Ectodermal cell (in vitro differentiated cells): ENCODE data around the gene PRKG1.
"Not testable (repeated sequence)": the region's sequence is repeated elsewhere in the genome, so short reads cannot be mapped to it uniquely, and the experiment has no call there.

ENCODE experiments used
- H3K27ac ChIP-seq: 2 replicates; pipeline ENCODE4 v1.7.0; 2013; ENCODE audit warnings: mild to moderate bottlenecking, low read depth, low read length; ENCODE audit not compliant: insufficient read depth, poor library complexity, severe bottlenecking
- H3K27me3 ChIP-seq: 2 replicates; pipeline ENCODE4 v1.7.0; 2013; ENCODE audit warnings: mild to moderate bottlenecking, low read length; ENCODE audit not compliant: insufficient read depth, control insufficient read depth, poor library complexity, severe bottlenecking
- H3K36me3 ChIP-seq: one replicate; pipeline ENCODE4 v1.7.0; 2013; ENCODE audit warnings: low read length; ENCODE audit not compliant: control insufficient read depth, insufficient read depth
- H3K4me1 ChIP-seq: one replicate; pipeline ENCODE4 v1.7.0; 2013; ENCODE audit warnings: low read length; ENCODE audit not compliant: control insufficient read depth, insufficient read depth
- H3K4me3 ChIP-seq: 2 replicates; pipeline ENCODE4 v1.7.0; 2013; ENCODE audit warnings: low read depth, low read length, control low read depth; ENCODE audit not compliant: insufficient read depth
- H3K9me3 ChIP-seq: 2 replicates; pipeline ENCODE4 v1.7.0; 2013; ENCODE audit warnings: mild to moderate bottlenecking, low read length, moderate library complexity; ENCODE audit not compliant: control insufficient read depth
- WGBS, 2 experiments: methylation state at CpG; one replicate each; pipeline ENCODE4 v1.1.7; 2013; ENCODE audit warnings: missing lambda C conversion rate in 2 of 2; 5-methylcytosine and 5-hydroxymethylcytosine counted together

The PRKG1 gene

GRCh38 chr10:52247929-52248328 lies 1173.6 kb downstream of the PRKG1 start:
- H3K4me3 ChIP-seq, H3K4me1 ChIP-seq, H3K36me3 ChIP-seq, H3K27me3 ChIP-seq, H3K9me3 ChIP-seq, H3K27ac ChIP-seq: not testable (repeated sequence)
- WGBS, 2 experiments: 91 to 95% methylated on average over 6 to 7 of the region's 7 CpGs

- no peaks in the 10 kb centered on the region for H3K4me1 ChIP-seq
- no peak overlapping the region for H3K4me3 ChIP-seq
- no peaks in the 10 kb centered on the region for H3K27me3 ChIP-seq
- no peaks in the 10 kb centered on the region for H3K36me3 ChIP-seq
- no peaks in the 10 kb centered on the region for H3K9me3 ChIP-seq
- H3K27ac ChIP-seq: no peak overlapping the region
- WGBS, 2 experiments: 96 to 98% methylated on average over 2 of the region's 4 CpGs
Measured at GRCh38 chr10:52248697-52249306, 1174.5 kb downstream of the PRKG1 start.

- H3K4me3 ChIP-seq: no peak overlapping the region
- H3K9me3 ChIP-seq: no peaks in the 10 kb centered on the region
- no peaks in the 10 kb centered on the region for H3K27me3 ChIP-seq
- H3K4me1 ChIP-seq: no peaks in the 10 kb centered on the region
- WGBS, 2 experiments: 92 to 95% methylated on average over 6 of the region's 6 CpGs
- no peaks in the 10 kb centered on the region for H3K36me3 ChIP-seq
- H3K27ac ChIP-seq: no peak overlapping the region
Measured at GRCh38 chr10:52249850-52250395, 1175.6 kb downstream of the PRKG1 start.

- Histone ChIP-seq H3K4me3 (no peak overlapping the region), H3K36me3 (no peaks in the 10 kb centered on the region), H3K9me3 (no peaks in the 10 kb centered on the region), H3K27ac (no peak overlapping the region), H3K4me1 (no peaks in the 10 kb centered on the region), H3K27me3 (no peaks in the 10 kb centered on the region)
- WGBS, 2 experiments: 96 to 100% methylated on average over 2 to 3 of the region's 3 CpGs
Measured at GRCh38 chr10:52250510-52250909, 1176.2 kb downstream of the PRKG1 start.

GRCh38 chr10:52252307-52252706 lies 1178.0 kb downstream of the PRKG1 start:
- Histone ChIP-seq H3K4me1 (no peaks in the 10 kb centered on the region), H3K27me3 (no peaks in the 10 kb centered on the region), H3K27ac (no peak overlapping the region), H3K36me3 (no peaks in the 10 kb centered on the region), H3K9me3 (no peaks in the 10 kb centered on the region), H3K4me3 (no peak overlapping the region)
- 92 to 100% methylated on average over 2 to 3 of the region's 3 CpGs for WGBS, 2 experiments

- H3K27ac ChIP-seq: no peak overlapping the region
- H3K4me3 ChIP-seq: no peak overlapping the region
- WGBS, 2 experiments: 95 to 98% methylated on average over 4 to 6 of the region's 6 CpGs
- H3K9me3 ChIP-seq: no peaks in the 10 kb centered on the region
- no peaks in the 10 kb centered on the region for H3K4me1 ChIP-seq
- H3K27me3 ChIP-seq: no peaks in the 10 kb centered on the region
- H3K36me3 ChIP-seq: no peaks in the 10 kb centered on the region
Measured at GRCh38 chr10:52256832-52257691, 1182.8 kb downstream of the PRKG1 start.

- WGBS, 2 experiments: no CpG with 5 or more reads among the region's 1 CpG
- no peaks in the 10 kb centered on the region for H3K36me3 ChIP-seq
- no peaks in the 10 kb centered on the region for H3K27me3 ChIP-seq
- no peaks in the 10 kb centered on the region for H3K9me3 ChIP-seq
- no peak overlapping the region for H3K4me3 ChIP-seq
- H3K4me1 ChIP-seq: no peaks in the 10 kb centered on the region
- no peak overlapping the region for H3K27ac ChIP-seq
Measured at GRCh38 chr10:52257692-52258075, 1183.4 kb downstream of the PRKG1 start.

- no peak overlapping the region for H3K27ac ChIP-seq
- no peaks in the 10 kb centered on the region for H3K36me3 ChIP-seq
- no peaks in the 10 kb centered on the region for H3K9me3 ChIP-seq
- no peaks in the 10 kb centered on the region for H3K4me1 ChIP-seq
- 100% methylated on average over 1 of the region's 1 CpG; no CpG with 5 or more reads in 1 of the 2 experiments for WGBS, 2 experiments
- no peak overlapping the region for H3K4me3 ChIP-seq
- no peaks in the 10 kb centered on the region for H3K27me3 ChIP-seq
Measured at GRCh38 chr10:52258799-52259425, 1184.6 kb downstream of the PRKG1 start.

- Histone ChIP-seq H3K36me3 (no peaks in the 10 kb centered on the region), H3K4me1 (no peaks in the 10 kb centered on the region), H3K4me3 (no peak overlapping the region), H3K27me3 (no peaks in the 10 kb centered on the region), H3K9me3 (no peaks in the 10 kb centered on the region), H3K27ac (no peak overlapping the region)
- WGBS, 2 experiments: 77 to 84% methylated on average over 2 of the region's 2 CpGs
Measured at GRCh38 chr10:52259426-52259812, 1185.1 kb downstream of the PRKG1 start.

GRCh38 chr10:52261362-52261761 lies 1187.1 kb downstream of the PRKG1 start:
- Histone ChIP-seq H3K9me3 (no peaks in the 10 kb centered on the region), H3K4me1 (no peaks in the 10 kb centered on the region), H3K27ac (no peak overlapping the region), H3K27me3 (no peaks in the 10 kb centered on the region), H3K4me3 (no peak overlapping the region), H3K36me3 (no peaks in the 10 kb centered on the region)
- 85 to 92% methylated on average over 1 of the region's 1 CpG for WGBS, 2 experiments
